ENCODE data around the gene CRIM1.

CRIM1 gene

GRCh38 chr2:36589230-36589630 is 233.7 kb downstream of the CRIM1 start:
- no peak overlapping the region for H3K27ac ChIP-seq
- peaks cover 7 to 9% of the 10 kb centered on the region in 2 experiments for H3K4me1 ChIP-seq (ENCODE audit: control insufficient read depth in 1 of 2, insufficient read depth in 1 of 2, low read depth in 1 of 2, low read length in 1 of 2)
- no peak for TF ChIP-seq CTCF (IDR thresholded peaks at IDR 0.05)
- peaks cover 35% of the 10 kb centered on the region for H3K36me3 ChIP-seq
- H3K4me3 ChIP-seq (ENCODE audit: low read depth in 1 of 2, low read length in 1 of 2): no peak overlapping the region
- H3K9me3 ChIP-seq: no peaks in the 10 kb centered on the region
- H3K27me3 ChIP-seq: no peaks in the 10 kb centered on the region

DNA sequence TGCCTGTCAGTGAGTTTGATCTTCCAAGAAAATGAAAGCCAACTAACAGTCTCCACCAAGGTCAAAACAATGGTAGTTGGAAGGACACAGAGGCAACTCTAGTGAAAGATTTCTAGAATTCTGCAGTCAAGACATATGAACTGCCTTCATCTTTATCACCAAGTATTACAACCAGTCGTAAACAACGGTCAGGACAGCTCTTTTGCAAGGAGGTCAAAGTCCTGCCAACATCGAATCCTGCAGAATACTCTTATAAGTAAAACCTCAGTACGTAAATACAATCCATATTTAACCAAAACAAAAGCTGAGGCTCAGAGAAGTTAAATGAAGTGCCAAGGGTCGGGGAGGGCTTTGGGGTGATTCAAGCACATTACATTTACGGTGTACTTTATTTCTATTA is 239.3 kb downstream of the CRIM1 start:
- Histone ChIP-seq H3K4me3 (ENCODE audit: low read depth in 1 of 2, low read length in 1 of 2) (no peak overlapping the region), H3K27ac (no peak overlapping the region), H3K27me3 (no peaks in the 10 kb centered on the region), H3K4me1 (ENCODE audit: control insufficient read depth in 1 of 2, insufficient read depth in 1 of 2, low read depth in 1 of 2, low read length in 1 of 2) (peaks cover 16 to 20% of the 10 kb centered on the region in 2 experiments), H3K36me3 (peaks cover 9% of the 10 kb centered on the region), H3K9me3 (no peaks in the 10 kb centered on the region)
- no peak for TF ChIP-seq CTCF (IDR thresholded peaks at IDR 0.05)

- peaks cover 16 to 20% of the 10 kb centered on the region in 2 experiments for H3K4me1 ChIP-seq (ENCODE audit: control insufficient read depth in 1 of 2, insufficient read depth in 1 of 2, low read depth in 1 of 2, low read length in 1 of 2)
These were observed 240.8 kb downstream of the CRIM1 start for GRCh38 chr2:36596397-36596796.

DNA sequence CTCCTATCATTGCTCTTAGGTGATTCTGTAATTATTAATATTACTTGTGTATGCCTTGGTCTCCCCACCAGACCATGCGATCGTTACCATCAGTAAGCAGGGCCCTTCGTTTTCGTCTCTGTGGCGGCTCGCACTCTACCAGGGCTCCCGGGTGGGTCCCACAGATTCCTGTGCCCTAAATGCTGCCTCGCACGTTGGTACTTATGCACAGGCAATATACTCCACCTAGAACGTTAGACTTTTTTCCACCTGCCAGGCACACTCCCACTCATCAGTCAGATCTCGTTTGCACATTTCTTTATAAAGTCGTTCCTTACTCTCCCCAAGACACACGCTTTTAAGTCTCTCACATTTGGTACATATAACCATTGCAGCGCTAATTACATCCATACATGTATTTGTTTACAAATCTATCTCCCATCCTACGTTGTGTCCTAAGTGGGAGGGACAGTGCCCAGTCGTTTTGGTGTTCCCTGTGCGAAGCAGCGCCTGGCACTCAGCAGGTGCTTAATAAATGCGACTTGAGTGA is 241.5 kb downstream of the CRIM1 start:
- Histone ChIP-seq H3K9me3 (no peaks in the 10 kb centered on the region), H3K36me3 (no peaks in the 10 kb centered on the region), H3K27me3 (no peaks in the 10 kb centered on the region), H3K4me3 (ENCODE audit: low read depth in 1 of 2, low read length in 1 of 2) (peak overlapping the region; percentile 77 to 93), H3K27ac (peak overlapping the region; percentile 87), H3K4me1 (ENCODE audit: control insufficient read depth in 1 of 2, insufficient read depth in 1 of 2, low read depth in 1 of 2, low read length in 1 of 2) (peaks cover 16 to 20% of the 10 kb centered on the region in 2 experiments)
- TF ChIP-seq CTCF (IDR thresholded peaks at IDR 0.05): no peak

More at GRCh38 chr2:36596397-36596796, 240.8 kb downstream of the CRIM1 start:
- Histone ChIP-seq H3K27me3 (no peaks in the 10 kb centered on the region), H3K9me3 (no peaks in the 10 kb centered on the region), H3K36me3 (no peaks in the 10 kb centered on the region), H3K27ac (no peak overlapping the region), H3K4me3 (ENCODE audit: low read depth in 1 of 2, low read length in 1 of 2) (peak overlapping the region in 1 of 2 experiments; percentile 93)
- TF ChIP-seq CTCF (IDR thresholded peaks at IDR 0.05): no peak

DNA sequence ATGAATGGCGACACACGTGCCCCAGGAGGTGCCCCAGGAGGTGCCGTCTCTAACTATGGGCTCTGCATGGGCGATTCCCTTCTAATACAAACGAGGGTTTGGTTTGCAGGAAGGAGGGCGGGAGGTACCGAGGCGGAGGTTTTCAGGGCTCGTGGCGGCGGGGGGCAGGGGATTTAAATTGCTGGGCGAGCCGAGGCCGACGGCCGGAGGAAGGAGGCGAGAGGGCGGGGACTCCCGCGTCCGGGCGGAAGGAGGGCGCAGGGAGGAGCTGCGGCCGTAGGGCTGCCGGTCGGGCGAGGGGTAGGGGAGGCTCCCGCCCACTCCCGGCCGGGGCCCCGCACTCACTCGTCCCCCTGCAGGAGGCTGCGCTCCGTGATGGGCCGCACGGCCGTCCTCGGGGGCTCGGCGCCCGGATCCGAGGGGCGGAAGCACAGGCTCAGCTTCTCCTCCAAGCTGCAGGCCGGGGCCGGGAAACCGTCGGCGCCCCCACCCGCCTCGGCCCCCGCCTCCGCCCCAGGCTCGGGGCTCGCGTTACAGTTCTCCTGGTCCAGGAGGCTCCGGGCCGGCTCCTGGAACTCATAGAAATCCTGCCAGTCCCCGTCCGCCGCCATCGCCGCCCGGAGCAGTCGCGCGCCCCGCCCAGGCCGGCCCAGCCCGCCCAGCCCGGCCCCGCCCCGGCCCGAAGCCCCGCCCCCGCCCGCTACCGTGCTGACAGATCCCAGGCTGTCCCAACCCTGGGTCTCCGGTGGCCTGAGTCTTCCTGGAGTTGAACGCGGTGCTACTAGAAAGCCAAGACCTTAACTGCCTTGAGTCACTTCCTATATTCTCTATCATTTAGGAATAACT is 242.2 kb downstream of the CRIM1 start, which contains the start of gene FEZ2:
Gene FEZ2 (minus strand): TSS at position 637 of the 846 bp plus-strand sequence. CDS start 26 bp downstream, at position 611.
- Histone ChIP-seq H3K4me1 (ENCODE audit: control insufficient read depth in 1 of 2, insufficient read depth in 1 of 2, low read depth in 1 of 2, low read length in 1 of 2) (peaks cover 16 to 20% of the 10 kb centered on the region in 2 experiments), H3K4me3 (ENCODE audit: low read depth in 1 of 2, low read length in 1 of 2) (peak within 1 kb of the TSS; percentile 77 to 93), H3K27me3 (no peaks in the 10 kb centered on the region), H3K27ac (peak within 1 kb of the TSS; percentile 87), H3K9me3 (no peaks in the 10 kb centered on the region), H3K36me3 (no peaks in the 10 kb centered on the region)
- TF ChIP-seq CTCF (IDR thresholded peaks at IDR 0.05): no peak

All from neutrophil (primary cell).